Keratinocyte (primary cell): ENCODE measurements around the gene HCAR2. TPM values are rescaled to one million over a fixed set of nuclear protein-coding genes. Genes with fewer than 3 reads are reported as not detected.
"Not testable (repeated sequence)": the region's sequence is repeated elsewhere in the genome, so short reads cannot be mapped to it uniquely, and the experiment has no call there.

ENCODE experiments used
- DNase-seq: peaks from one replicate; pipeline ENCODE4 v3.0.0-alpha.2; 2011; ENCODE audit warnings: low read depth, missing footprints, low spot score
- FAIRE-seq: peaks from 2 replicates; lab custom pipeline; 2011; peaks lifted over from hg19 to GRCh38; lab: Jason Lieb, UNC
- H2AFZ ChIP-seq: 2 replicates; pipeline ENCODE4 v1.6.0; 2012; ENCODE audit warnings: low read length, control low read depth, inconsistent platforms; ENCODE audit not compliant: control insufficient read depth
- H3K27ac ChIP-seq: 2 replicates; pipeline ENCODE4 v1.5.1; 2011; ENCODE audit warnings: low read length; ENCODE audit not compliant: control insufficient read depth, insufficient read depth
- H3K27me3 ChIP-seq: 3 replicates; pipeline ENCODE4 v1.6.0; 2011; ENCODE audit warnings: low read length; ENCODE audit not compliant: control insufficient read depth, insufficient read depth; ENCODE audit errors: extremely low read depth
- H3K36me3 ChIP-seq, 2 experiments: 2 replicates in 1 of 2; 3 replicates in 1 of 2; pipeline ENCODE4 v1.5.1; 2011; ENCODE audit warnings: low read length in 2 of 2, mild to moderate bottlenecking in 1 of 2; ENCODE audit not compliant: control insufficient read depth in 2 of 2, insufficient read depth in 2 of 2; ENCODE audit errors: extremely low read depth in 1 of 2
- H3K4me1 ChIP-seq: 3 replicates; pipeline ENCODE4 v1.5.1; 2011; ENCODE audit warnings: low read length; ENCODE audit not compliant: control insufficient read depth, insufficient read depth; ENCODE audit errors: extremely low read depth
- H3K4me2 ChIP-seq: 3 replicates; pipeline ENCODE4 v1.6.0; 2011; ENCODE audit warnings: low read depth, low read length; ENCODE audit not compliant: control insufficient read depth, insufficient read depth; ENCODE audit errors: extremely low read depth
- H3K4me3 ChIP-seq, 3 experiments: fragments of 200-600 bp in 1 of 3; sonication (generic) in 1 of 3; 2 replicates in 2 of 3; 3 replicates in 1 of 3; pipeline ENCODE4 v1.5.1; 2011 to 2016; ENCODE audit warnings: low read length in 3 of 3, mild to moderate bottlenecking in 3 of 3, control low read depth in 2 of 3, inconsistent platforms in 1 of 3, low read depth in 1 of 3, mixed read lengths in 1 of 3, mixed run types in 1 of 3, moderate library complexity in 1 of 3; ENCODE audit not compliant: control insufficient read depth in 2 of 3, insufficient read depth in 2 of 3; ENCODE audit errors: extremely low read depth in 1 of 3
- H3K79me2 ChIP-seq: 2 replicates; pipeline ENCODE4 v1.6.0; 2012; ENCODE audit warnings: low read length; ENCODE audit not compliant: control insufficient read depth, insufficient read depth
- H3K9ac ChIP-seq: 3 replicates; pipeline ENCODE4 v1.6.0; 2011; ENCODE audit warnings: low read length; ENCODE audit not compliant: control insufficient read depth, insufficient read depth; ENCODE audit errors: extremely low read depth
- H3K9me1 ChIP-seq: 3 replicates; pipeline ENCODE4 v1.6.0; 2011; ENCODE audit warnings: low read length; ENCODE audit not compliant: control insufficient read depth, insufficient read depth; ENCODE audit errors: extremely low read depth
- H3K9me3 ChIP-seq: 2 replicates; pipeline ENCODE4 v1.5.1; 2012; ENCODE audit warnings: low read depth, low read length; ENCODE audit not compliant: control insufficient read depth
- H4K20me1 ChIP-seq: 3 replicates; pipeline ENCODE4 v1.6.0; 2011; ENCODE audit warnings: low read length; ENCODE audit not compliant: control insufficient read depth, insufficient read depth; ENCODE audit errors: extremely low read depth
- EZH2 ChIP-seq: IDR thresholded peaks from one replicate; pipeline ENCODE4 v1.6.1; 2012; ENCODE audit warnings: inconsistent platforms, mild to moderate bottlenecking, low read length, moderate library complexity
- dilution Hi-C: fragments of 300-500 bp; cut with MboI; formaldehyde crosslinking; loops from one replicate; pipeline ENCODE4 v1.7.0; 2020; ENCODE audit warnings: low sequenced_read_pairs; ENCODE audit not compliant: extremely low pct_ligation_motif_present
- polyA plus RNA-seq, 5 experiments: library from polyadenylated mRNA; depleted of rRNA in 3 of 5; stranded (reverse) in 3 of 5; stranded (forward) in 1 of 5; unstranded in 1 of 5; fragments of >200 nt; gene quantifications; 1 replicate in 1 of 5; 2 replicates in 3 of 5; 3 replicates in 1 of 5; pipeline versions ENCODE4 v1.2.1 to v1.2.3, GENCODE V29; 2011 to 2012; ENCODE audit warnings: missing spikeins in 2 of 5, low read depth in 1 of 5, low replicate concordance in 1 of 5
- TF ChIP-seq, protein P1 (sequence below), 3 experiments: IDR thresholded peaks in 1 of 3; conservative IDR thresholded peaks in 1 of 3; optimal IDR thresholded peaks in 1 of 3; 2 replicates in 2 of 3; 3 replicates in 1 of 3; pipeline versions ENCODE3 to v1.5.1; 2011; ENCODE audit warnings: low read length in 3 of 3, mild to moderate bottlenecking in 3 of 3, moderate library complexity in 2 of 3, control low read depth in 1 of 3, inconsistent platforms in 1 of 3; ENCODE audit not compliant: insufficient read depth in 2 of 3; ENCODE audit errors: extremely low read depth in 1 of 3

HCAR2 gene
- polyA plus RNA-seq, 1 donor (not counting 4 experiments of a cell fraction or from before 2014, with no cell fraction given), result 18.3 TPM

DNA sequence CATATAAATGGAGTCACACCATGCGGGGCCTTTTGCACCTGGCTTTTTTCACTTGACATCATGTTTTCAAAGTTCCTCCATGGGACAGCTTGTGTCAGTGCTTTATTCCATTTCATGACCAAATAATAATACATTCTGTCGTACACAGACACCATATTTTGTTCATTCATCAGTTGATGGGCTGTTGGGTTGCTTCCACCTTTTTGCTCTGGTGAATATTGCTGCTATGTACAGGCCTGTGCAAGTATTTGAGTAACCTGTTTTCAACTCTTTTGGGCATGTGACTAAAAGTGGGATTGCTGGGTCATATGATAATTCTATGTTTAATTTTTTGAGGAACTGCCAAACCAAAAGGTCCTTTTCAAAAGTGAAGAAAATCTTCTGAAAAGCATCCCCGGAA, 46.9 kb downstream of the HCAR2 start:
- DNase-seq (no peak), FAIRE-seq (no peak)

DNA sequence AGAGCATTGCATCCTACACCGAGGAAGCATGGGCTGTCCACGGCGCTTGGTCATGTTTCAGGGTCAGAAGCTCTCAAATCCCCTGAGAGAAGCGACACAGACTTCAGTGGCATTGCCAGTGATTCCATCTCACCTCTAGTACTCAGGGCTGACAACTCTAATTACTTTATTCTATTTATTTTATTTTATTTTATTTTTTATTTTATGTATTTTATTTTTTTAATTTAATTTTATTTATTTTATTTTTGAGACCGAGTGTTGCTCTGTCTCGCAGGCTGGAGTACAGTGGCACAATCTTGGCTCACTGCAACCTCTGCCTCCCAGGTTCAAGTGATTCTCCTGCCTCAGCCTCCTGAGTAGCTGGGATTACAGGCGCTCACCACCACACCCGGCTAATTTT, 49.9 kb downstream of the HCAR2 start:
- DNase-seq, H3K9me3 ChIP-seq, H3K4me3 ChIP-seq, H4K20me1 ChIP-seq, H3K9me1 ChIP-seq, H3K4me2 ChIP-seq, H3K27me3 ChIP-seq, H3K9ac ChIP-seq, H3K79me2 ChIP-seq, H3K4me1 ChIP-seq, H2AFZ ChIP-seq, H3K27ac ChIP-seq, FAIRE-seq, dilution Hi-C loops, H3K36me3 ChIP-seq: not testable (repeated sequence)

More for the DNA sequence above, 46.9 kb downstream of the HCAR2 start:
- Histone ChIP-seq H3K27me3 (no peaks in the 10 kb centered on the region), H3K9me1 (no peaks in the 10 kb centered on the region), H4K20me1 (no peaks in the 10 kb centered on the region), H3K27ac (no peak overlapping the region), H3K79me2 (no peaks in the 10 kb centered on the region), H3K9me3 (no peaks in the 10 kb centered on the region), H3K4me1 (peaks cover 3% of the 10 kb centered on the region), H2AFZ (peak overlapping the region; percentile 51), H3K4me2 (no peak overlapping the region), H3K9ac (no peak overlapping the region), H3K4me3 (no peak overlapping the region), H3K36me3 (no peaks in the 10 kb centered on the region)
- TF ChIP-seq EZH2, result no peak
- TF ChIP-seq, protein P1, sequence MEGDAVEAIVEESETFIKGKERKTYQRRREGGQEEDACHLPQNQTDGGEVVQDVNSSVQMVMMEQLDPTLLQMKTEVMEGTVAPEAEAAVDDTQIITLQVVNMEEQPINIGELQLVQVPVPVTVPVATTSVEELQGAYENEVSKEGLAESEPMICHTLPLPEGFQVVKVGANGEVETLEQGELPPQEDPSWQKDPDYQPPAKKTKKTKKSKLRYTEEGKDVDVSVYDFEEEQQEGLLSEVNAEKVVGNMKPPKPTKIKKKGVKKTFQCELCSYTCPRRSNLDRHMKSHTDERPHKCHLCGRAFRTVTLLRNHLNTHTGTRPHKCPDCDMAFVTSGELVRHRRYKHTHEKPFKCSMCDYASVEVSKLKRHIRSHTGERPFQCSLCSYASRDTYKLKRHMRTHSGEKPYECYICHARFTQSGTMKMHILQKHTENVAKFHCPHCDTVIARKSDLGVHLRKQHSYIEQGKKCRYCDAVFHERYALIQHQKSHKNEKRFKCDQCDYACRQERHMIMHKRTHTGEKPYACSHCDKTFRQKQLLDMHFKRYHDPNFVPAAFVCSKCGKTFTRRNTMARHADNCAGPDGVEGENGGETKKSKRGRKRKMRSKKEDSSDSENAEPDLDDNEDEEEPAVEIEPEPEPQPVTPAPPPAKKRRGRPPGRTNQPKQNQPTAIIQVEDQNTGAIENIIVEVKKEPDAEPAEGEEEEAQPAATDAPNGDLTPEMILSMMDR (optimal IDR thresholded peaks at IDR 0.05 in 1 of 3, IDR thresholded peaks at IDR 0.05 in 1 of 3, conservative IDR thresholded peaks at IDR 0.05 in 1 of 3; ENCODE audit: extremely low read depth in 1 of 3, insufficient read depth in 2 of 3, low read length in 3 of 3), result no peak
- dilution Hi-C loops, result no loop called here

DNA sequence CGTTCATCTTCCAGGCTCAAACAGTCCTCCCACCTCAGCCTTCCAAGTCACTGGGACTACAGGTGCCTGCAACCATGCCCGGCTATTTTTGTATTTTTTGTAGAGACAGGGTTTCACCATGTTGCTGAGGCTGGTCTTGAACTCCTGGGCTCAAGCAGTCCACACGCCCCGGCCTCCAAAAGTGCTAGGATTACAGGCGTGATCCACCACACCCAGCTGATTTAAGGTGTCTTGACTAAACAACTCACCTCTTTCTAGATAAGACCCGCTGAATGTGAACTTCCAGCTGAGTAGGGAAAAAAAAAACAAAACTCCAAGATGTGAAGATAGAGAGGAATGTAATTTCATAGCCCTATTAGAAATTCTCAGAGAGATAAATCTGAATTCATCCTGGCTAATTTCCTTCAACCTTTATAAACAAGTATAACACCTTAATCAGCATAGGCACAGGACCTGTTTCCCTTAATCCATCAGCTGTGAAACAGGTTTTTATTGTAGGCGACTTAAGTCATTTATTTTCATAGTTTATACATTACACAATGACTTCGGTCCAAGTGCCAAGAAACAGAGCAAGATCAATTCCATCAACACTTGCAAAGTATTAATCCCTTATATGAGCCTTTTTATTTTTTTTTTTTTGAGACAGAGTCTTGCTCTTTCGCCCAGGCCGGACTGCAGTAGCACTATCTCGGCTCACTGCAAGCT, 51.5 kb downstream of the HCAR2 start:
- H4K20me1 ChIP-seq, result no peaks in the 10 kb centered on the region
- H3K79me2 ChIP-seq, result no peaks in the 10 kb centered on the region
- dilution Hi-C loops, result no loop called here
- no peaks in the 10 kb centered on the region for H3K36me3 ChIP-seq
- FAIRE-seq, result no peak
- no peak overlapping the region for H3K4me2 ChIP-seq
- H3K27ac ChIP-seq, result no peak overlapping the region
- no peak overlapping the region for H3K4me3 ChIP-seq
- DNase-seq, result no peak
- no peaks in the 10 kb centered on the region for H3K27me3 ChIP-seq
- H3K9me1 ChIP-seq, result no peaks in the 10 kb centered on the region
- H3K4me1 ChIP-seq, result peaks cover 4% of the 10 kb centered on the region
- no peak overlapping the region for H3K9ac ChIP-seq
- H2AFZ ChIP-seq, result no peak overlapping the region
- no peaks in the 10 kb centered on the region for H3K9me3 ChIP-seq
- TF ChIP-seq, protein P1 (optimal IDR thresholded peaks at IDR 0.05 in 1 of 3, IDR thresholded peaks at IDR 0.05 in 1 of 3, conservative IDR thresholded peaks at IDR 0.05 in 1 of 3; ENCODE audit: extremely low read depth in 1 of 3, insufficient read depth in 2 of 3, low read length in 3 of 3), result no peak
- TF ChIP-seq EZH2, result no peak
